GM12865 (cell line): ENCODE measurements around the gene POLR3B.

Experiments
- DNase-seq: peaks from one replicate; pipeline ENCODE4 v3.0.0; 2010; ENCODE audit warnings: low read depth
- H3K4me3 ChIP-seq: 2 replicates; pipeline ENCODE4 v1.5.1; 2011; ENCODE audit warnings: mild to moderate bottlenecking, low read depth, low read length, control low read depth
- TF ChIP-seq, protein P1 (sequence below): IDR thresholded peaks from 2 replicates; pipeline ENCODE4 v1.5.1; 2011; ENCODE audit warnings: low read length, control low read depth, low read depth, inconsistent platforms; ENCODE audit not compliant: insufficient read depth; ENCODE audit errors: missing control alignments

POLR3B gene

DNA sequence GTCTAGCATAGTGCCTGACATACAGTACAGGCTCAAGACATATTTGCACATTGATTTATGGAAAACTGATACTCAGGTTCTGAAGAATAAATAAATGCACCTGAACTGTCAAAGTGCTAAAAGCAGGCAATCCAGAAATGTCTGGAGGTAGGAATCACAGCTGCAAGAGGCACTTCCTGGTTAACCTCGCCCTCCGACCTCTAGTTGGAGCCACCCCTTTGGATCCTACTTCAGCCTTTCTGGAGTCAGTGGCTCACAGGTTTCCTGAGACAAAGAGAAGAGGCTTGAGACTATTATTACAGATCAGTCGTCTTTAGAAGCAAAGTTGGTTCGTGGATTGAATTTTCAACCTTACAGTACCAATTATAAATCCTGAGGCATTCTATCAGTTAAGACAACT, 42.0 kb upstream of the POLR3B start:
- no peak overlapping the region for H3K4me3 ChIP-seq
- TF ChIP-seq, protein P1, sequence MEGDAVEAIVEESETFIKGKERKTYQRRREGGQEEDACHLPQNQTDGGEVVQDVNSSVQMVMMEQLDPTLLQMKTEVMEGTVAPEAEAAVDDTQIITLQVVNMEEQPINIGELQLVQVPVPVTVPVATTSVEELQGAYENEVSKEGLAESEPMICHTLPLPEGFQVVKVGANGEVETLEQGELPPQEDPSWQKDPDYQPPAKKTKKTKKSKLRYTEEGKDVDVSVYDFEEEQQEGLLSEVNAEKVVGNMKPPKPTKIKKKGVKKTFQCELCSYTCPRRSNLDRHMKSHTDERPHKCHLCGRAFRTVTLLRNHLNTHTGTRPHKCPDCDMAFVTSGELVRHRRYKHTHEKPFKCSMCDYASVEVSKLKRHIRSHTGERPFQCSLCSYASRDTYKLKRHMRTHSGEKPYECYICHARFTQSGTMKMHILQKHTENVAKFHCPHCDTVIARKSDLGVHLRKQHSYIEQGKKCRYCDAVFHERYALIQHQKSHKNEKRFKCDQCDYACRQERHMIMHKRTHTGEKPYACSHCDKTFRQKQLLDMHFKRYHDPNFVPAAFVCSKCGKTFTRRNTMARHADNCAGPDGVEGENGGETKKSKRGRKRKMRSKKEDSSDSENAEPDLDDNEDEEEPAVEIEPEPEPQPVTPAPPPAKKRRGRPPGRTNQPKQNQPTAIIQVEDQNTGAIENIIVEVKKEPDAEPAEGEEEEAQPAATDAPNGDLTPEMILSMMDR: no peak
- DNase-seq: no peak

DNA sequence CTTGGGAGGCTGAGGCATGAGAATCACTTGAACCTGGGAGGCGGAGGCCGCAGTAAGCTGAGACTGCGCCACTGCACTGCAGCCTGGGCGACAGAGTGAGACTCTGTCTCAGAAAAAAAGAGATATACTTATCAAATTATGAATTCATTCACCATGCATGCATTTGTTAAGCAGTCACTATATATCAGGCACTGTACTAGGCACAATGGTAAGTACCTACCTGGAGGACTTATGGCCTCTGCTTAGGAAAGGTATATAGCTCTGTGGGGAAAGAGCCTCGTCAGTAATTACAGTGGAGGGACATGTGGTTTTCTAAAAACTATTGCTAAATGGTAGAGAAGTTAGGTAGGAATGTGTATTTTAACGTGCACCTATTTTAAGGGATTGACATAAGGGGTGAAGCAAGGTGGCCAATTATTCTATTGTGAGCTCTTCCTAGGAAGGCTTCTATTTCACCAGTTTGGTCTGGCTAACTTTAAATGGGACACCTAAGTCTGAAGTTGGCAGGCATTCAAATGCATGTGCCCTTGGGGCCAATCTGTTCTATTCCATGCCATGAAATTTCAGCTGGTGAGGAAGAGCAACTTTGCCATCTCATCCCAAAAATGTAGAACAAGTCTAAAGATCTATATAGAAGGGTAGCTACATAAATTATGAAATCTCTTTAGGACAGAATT, 40.0 kb upstream of the POLR3B start:
- TF ChIP-seq, protein P1: no peak
- no peak for DNase-seq

DNA sequence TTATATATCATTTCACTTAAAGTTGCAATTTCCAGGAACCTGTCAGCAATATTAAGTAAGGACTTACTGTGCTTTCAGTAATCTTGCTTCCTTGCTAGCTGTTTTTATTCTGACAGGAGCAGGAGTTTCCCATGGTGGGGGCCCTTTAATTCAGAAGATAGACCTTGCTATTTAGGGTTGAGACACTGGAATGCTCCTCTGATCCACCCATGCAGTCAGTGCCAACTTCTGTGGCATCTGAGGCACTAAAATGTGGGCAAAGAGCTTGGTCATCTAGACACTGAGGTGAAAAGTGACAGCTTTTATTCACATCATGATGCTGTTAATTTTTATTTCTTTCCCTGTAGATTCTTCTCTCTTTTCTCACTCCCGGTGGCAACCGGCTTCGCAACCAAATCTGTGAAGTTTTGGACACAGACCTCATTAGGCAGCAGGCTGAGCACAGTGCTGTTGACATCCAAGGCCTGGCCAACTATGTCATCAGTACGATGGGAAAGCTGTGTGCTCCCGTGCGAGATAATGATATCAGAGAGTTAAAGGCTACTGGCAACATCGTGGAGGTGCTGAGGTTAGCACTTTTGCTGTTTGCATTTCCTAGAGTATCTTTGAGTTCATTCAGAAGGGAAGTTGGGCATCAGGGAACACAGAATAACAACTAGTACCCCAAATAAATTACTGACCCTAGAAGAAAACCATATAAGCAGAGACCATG, 36.3 kb upstream of the POLR3B start:
- no peak for DNase-seq
- TF ChIP-seq, protein P1: no peak
- no peak overlapping the region for H3K4me3 ChIP-seq

More for the DNA sequence above, 40.0 kb upstream of the POLR3B start:
- H3K4me3 ChIP-seq: no peak overlapping the region

DNA sequence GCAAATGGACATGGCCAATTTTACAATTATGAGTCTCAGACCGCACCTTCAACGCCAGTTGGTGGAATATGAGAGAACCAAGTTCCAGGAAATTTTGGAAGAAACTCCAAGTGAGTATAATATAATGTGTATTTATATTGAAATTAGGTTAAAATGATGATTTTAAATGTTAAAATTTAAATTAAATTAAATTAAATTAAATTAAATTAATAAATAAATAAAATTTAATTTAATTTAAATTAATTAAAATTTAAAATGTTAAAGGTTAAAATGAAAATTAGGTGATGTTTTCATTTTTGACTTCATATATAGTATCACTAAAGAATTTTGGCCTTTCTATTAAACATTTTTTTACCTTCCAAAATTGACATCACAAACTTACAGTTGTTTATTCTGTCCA, 34.0 kb upstream of the POLR3B start:
- no peak overlapping the region for H3K4me3 ChIP-seq
- TF ChIP-seq, protein P1: no peak
- no peak for DNase-seq

DNA sequence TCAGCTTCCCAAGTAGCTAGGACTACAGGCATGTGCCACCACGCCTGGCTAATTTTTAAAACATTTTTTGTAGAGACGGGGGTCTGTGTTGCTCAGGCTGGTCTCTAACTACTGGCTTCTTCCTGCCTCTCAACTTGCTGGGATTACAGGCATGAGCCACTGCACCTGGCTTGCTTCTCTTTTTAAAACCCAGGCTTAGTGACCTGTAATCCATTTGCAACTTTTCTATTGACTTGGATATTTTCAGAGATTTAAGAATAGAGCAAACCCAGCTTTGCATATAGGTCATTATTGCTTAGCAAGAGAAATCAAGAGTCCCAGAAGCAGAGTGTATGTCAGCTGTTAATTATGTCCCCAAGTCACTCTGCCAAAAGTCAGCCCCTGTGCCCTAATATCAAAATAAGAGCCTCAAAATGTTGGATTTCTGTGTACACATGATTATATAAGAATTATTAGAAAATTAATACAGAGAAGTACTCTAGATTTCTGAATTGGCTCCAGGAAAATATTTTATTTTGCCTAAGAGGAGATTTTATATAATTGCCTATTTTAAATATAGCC, 30.2 kb upstream of the POLR3B start:
- DNase-seq: no peak
- H3K4me3 ChIP-seq: no peak overlapping the region
- TF ChIP-seq, protein P1: no peak

DNA sequence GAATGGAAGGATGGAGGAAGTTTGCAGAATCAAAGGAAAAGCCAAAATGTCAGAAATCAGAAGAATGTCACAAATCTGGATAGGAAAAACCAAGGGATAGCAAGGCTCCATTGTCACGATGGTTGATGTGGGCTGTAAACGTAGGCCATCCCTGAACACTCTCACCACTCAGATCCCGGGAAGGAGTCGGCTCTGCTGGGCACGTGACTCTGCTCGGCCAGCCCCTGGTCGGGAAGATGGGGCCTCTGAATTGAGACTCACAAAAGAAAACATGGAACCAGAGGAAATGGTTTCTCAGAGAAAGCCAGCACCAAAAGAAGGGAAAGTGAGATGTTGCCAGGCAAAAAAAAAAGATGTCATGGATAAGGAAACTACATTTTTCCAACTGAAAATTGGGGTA, 28.8 kb upstream of the POLR3B start:
- H3K4me3 ChIP-seq: no peak overlapping the region
- DNase-seq: no peak
- TF ChIP-seq, protein P1: no peak
